ENCODE measurements around the gene MUC21.

DNA sequence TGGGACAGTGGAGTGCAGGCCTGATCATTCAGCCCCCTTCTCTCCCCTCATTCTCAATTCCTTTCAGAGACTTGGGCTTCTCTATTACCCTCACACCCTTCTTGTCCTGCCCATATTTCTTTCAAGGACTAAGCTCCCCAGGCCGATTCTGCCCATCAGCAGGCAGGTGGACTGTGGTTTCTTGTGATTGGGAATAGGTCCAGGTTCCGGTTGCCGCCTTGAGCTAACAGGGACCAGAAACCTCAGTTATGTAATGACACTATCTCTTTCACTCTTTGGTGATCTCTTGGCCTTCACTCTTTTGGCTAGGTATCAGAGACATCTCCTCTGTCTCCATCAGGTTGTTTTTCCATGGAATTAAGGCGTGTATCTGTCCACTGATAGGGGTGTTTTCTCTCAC lies 36.3 kb upstream of the MUC21 start:
- TF ChIP-seq, protein P1, sequence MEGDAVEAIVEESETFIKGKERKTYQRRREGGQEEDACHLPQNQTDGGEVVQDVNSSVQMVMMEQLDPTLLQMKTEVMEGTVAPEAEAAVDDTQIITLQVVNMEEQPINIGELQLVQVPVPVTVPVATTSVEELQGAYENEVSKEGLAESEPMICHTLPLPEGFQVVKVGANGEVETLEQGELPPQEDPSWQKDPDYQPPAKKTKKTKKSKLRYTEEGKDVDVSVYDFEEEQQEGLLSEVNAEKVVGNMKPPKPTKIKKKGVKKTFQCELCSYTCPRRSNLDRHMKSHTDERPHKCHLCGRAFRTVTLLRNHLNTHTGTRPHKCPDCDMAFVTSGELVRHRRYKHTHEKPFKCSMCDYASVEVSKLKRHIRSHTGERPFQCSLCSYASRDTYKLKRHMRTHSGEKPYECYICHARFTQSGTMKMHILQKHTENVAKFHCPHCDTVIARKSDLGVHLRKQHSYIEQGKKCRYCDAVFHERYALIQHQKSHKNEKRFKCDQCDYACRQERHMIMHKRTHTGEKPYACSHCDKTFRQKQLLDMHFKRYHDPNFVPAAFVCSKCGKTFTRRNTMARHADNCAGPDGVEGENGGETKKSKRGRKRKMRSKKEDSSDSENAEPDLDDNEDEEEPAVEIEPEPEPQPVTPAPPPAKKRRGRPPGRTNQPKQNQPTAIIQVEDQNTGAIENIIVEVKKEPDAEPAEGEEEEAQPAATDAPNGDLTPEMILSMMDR (IDR thresholded peaks at IDR 0.05), result no peak
- TF ChIP-seq POLR2A (IDR thresholded peaks at IDR 0.05), result no peak
